HG03060 (cell line): Measurements from ENCODE around the gene ACTBL2.
A peak's percentile ranks its signal among the peaks of the same experiment; 100 is the strongest.

Source experiments
- ATAC-seq: cut with Tn5 transposase; IDR thresholded peaks from one replicate; pipeline ENCODE4 v1.9.1; 2021; ENCODE audit warnings: low read depth, moderate number of reproducible peaks; ENCODE audit not compliant: unreplicated experiment

ACTBL2 gene

DNA sequence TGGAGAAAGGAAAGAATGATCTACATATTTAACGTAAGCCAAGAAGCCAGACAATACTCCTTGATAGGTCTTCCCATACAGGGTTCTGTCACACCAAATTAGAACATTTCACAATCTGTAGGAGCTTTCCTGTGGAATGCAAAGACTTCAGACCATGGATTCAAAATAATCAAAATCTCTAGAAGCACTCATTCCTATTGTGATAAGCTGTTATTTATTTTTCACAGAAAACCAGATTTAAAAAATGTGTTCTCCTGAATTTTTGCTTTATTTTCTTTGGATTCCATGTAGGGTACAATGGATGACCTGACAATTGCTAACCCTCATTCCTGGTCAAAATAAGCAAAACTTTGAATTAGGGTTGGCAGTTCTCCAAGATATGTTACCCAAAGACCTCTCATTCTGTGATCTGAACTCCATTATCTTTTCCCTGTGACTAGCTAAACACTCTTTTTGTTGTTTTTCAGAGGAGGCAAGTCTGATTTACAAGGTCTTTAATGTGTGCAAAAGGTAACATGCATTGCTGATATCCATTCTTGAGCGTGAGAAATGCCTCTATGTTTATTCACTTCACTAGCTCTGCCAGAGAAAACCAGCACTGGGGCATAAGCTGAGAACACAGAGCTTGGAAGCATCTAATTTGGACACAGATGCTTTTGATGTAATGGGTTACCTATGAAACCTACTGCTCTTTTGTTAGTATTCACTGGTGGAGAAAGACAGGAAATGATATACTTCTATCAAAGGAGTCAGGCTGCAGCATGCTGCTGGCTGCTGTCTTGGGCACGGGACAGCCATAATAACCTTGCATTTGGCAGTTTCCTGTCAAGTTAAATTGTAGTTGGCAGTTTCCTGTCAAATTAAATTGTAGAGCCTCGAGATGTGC, 31.4 kb downstream of the ACTBL2 start:
- peak; percentile 50 for ATAC-seq

DNA sequence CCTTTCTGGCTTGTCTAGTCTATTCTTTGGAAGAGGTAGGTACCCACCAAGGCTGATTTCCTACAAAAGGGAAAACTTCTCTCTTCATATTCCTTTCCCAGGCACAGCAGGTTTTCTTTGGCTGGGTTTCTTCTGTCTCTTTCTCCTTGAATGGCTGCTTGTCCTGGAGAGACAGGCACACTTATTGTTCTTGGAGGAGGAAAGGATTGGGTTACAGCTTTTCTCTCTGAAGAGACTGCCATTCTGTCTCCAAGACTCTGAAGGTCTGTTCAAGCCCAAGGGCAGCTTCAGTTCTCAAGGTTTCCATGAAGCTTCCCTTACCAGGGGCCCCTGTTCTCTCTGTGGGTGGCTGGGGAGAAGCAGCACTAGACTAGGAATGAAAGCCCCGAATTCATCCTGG, 33.9 kb downstream of the ACTBL2 start:
- ATAC-seq: no peak

DNA sequence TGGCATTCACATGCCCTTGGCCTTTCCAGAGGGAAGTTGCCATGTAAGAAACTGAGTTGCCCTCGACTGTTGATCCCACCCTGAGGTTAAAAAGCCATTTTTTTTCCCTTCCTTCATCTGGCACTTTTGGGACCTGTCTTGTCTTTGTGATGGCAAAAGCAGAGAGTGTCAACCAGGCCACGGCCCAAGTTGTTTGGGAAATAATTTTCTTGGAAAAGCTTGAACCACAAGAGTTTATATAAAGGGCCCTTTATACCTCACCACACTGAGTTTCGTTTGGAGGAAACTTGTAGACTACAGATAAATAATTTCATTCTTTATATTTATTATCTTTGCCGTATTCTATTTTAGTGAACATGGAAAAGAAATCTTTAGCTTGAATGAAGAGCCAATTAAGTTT, 34.3 kb downstream of the ACTBL2 start:
- ATAC-seq: no peak

DNA sequence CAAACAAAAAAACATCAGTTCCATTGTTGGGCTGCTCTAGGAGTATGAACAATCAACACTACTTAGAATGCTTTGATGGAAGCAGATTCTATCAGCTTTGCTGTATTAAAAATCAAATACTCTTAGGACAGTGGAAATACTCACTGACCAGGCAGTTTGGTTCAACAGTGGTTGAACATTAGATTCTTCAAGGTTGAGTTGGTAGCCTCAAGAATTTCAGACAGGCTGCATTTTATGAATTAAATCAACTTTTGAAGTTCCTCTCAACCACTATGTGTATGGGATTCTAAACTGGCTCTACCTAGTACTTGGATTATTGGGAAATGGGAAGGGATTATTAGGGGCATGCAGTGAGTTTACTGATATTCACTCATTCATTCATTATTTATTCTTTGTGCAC, 35.0 kb downstream of the ACTBL2 start:
- no peak for ATAC-seq

DNA sequence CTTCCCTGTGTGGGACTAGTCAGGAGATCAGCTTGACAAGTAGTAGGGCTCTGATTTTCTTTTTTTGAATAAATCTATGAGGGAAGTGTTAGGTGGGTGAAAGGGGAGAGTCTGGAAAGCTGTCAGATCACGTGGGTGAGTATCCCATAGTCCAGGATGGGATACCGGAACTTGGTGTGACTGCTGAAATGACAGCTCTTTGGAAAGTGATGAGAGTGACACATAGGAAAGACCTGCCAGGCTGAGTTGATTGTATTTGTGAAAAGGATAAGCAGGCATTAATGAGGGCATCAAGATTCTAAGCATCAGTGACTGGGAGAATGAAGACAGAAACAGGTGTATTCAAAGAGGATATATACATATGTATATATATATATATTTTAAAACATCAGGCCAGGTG, 35.6 kb downstream of the ACTBL2 start:
- no peak for ATAC-seq

DNA sequence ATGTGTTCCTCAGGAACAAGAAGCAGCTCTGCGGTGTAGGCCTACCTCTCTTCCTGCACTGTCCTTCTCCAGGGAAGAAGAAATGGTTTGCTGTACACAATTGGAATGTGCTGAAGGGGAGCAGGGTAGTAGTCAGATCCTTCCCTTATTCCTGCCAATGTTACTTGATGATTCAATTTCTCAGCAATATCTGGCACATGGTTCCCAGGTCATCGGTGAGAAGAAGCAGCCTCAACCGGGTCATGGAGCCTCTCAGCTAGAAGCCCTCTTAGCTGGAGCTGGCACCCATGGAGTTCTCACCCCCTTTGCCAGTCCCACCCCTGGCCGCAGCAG, 36.9 kb downstream of the ACTBL2 start:
- no peak for ATAC-seq

DNA sequence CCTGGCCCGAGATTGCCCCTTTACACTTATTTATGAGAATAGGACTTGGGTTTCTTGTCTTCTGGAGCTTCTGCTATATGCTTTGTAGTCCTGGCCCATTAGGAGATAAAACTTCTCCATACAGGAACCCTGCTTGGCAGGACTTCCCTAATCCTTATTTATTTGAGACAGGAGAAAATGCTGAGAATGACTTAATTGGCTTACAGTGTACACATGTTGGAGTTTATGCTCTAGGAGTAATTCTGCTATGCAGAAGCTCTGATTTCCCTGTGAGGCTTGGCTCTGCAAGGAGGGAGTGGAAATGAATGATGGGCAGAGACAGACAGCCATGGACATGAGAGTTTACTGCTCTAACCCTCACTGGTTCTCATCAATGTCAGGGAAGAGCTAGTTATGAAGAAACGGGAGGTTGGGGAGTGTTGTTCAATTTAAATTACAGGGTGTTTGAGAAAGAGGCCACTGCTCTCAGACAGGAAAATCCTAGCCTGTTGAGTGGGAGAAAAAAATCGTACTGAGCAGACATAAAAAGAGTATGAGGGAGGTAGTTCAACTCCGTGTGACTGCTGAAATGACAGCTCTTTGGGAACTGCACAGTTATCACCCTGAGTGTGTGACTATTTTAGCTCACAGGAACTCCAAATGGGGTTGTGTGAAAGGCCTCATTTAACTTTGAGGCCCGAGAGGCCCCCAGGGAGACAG, 37.5 kb downstream of the ACTBL2 start:
- ATAC-seq: no peak

DNA sequence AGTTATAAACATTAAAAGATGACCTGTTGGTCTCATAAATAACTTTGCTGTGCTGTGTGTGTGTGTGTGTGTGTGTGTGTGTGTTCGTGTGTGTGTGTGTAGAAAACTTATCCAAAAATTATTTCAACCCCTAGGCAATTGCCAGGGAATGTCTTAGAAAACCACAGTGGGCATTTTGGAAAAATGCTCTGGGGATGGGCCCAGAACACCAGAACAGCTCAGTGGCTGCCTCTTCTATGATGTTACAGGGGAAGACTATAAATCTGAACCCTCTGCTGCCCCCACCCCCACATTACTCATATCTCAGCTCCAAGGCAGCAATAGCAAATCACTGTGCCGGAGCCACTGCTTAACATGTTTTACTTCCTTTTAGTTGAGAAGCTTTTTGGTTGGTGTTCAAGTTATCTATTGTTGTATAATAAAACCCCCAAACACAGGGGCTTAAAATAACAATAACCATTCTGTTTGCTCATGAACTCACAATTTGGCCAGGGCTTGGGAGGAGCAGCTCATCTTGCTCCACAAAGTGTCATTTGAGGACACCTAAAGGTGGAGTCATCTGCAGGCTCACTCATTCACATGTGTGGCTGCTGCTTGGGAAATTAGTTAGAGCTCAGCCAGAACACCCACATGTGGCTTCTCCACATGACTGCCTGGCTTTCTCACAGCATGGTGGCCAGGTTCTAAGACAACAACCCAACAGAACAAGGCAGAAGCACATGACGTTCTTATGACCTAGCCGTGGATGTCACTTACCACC, 40.4 kb downstream of the ACTBL2 start:
- peak; percentile 66 for ATAC-seq

DNA sequence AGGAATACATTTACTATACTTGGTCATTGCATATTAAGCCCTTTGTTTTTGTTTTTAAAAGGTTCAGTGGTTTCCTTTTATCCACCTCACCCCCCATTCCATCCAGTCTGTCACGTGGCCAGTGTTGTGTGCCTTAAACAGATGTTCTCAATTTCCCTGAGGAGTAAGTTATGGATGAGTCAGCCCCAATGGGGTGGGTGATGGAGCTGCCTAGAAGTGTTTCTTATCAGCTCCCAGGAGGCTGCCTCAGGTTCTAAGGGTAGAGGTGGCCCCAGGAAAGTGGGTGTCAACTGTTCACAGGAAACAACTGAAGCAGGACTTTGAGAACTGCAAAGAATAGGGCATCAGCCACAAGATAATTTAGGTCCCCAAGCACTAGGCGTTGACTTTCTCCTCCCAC, 41.1 kb downstream of the ACTBL2 start:
- ATAC-seq: no peak

DNA sequence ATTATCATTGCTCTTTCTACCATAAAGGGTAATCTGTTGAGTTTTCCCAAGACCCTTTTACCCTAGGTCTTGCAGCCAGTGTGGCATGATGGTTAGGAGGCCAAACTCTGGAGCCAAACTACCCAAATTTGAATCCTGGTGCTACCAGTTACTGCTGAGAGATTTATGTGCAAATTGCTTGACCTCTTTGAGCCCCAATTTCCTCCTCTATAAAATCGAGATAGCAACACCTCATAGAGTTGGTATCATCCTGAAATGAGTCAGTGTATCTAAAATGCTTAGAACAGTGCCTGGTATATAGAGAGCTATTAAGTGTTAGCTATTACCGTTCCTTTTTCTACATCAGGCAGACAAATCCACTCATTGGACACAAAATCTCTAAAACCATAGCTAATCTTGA, 43.0 kb downstream of the ACTBL2 start:
- no peak for ATAC-seq

DNA sequence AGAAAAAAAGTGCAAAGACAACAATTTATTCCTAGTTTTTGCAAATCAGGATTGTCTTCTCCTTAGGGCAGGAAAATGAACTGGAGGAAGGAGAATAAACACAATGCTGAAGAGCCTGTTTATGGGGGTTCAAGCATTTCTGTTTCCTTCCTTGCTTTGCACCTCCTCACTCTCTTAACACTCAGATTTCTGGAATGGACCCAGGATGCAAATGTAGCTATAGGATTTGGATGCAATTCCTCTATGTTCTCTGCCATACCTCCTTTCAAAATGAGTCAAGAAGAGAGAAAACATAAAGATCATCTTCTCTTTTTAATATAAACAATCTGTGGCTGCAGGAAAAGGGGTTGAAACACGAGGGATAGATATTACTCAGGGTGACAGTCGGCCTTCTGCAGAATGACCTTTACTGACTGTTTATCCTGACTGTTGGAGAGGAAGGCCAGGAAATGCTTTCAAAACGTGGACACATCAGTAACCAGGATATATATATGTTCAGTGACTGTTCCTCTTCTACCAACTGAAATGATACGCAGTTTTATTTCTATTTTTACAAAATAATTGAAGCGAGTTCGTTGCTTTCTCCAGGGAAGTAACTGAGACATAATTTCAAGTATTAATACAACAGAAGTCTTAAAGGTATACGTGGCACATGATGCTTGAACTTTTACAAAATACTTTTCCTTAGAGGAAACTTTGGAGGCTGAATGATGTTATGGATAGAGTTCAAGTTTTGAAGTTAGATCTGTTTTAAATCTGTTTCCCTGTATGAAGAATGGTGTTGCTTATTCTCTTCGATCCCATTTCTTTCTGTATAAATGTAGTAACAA, 44.4 kb downstream of the ACTBL2 start:
- ATAC-seq: no peak

DNA sequence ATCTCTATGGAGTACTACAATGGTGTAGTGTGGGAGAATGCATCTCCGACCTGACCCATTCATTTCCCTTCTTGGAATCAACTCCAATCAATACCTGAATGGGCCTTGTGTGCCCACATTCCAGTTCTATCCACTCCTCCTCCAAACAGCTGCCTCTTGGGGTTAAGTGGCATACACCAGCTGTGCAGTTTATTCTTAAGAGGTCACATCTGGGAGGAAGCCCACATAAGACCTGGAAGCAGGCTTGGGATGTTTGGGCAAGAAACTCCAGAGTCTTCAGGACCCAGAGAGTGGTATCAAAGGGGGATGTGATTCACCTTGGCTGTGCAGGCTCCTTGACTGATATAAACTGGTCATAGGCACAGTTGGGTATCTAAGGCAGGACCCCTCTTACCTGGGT, 46.0 kb downstream of the ACTBL2 start:
- no peak for ATAC-seq

DNA sequence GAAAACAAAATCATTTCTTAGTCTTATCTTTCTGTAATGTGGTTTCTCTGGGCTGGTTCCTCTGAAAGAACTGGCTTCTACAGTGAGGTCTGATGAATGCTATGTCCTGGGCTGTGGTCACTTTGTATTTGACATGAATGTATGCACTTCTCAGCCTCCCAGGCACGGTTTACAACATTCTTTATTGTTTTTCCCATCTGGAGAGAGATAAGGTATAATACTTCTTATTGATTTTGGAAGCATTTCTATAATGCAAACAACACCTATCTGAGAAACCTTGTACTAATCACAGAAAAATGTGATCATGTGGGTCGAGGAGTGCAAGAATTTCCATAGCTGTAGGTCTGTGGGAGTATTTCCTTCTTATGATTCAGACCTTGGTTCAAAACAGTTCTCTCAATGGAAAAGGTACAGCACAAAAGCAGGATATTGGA, 46.9 kb downstream of the ACTBL2 start:
- ATAC-seq: no peak

DNA sequence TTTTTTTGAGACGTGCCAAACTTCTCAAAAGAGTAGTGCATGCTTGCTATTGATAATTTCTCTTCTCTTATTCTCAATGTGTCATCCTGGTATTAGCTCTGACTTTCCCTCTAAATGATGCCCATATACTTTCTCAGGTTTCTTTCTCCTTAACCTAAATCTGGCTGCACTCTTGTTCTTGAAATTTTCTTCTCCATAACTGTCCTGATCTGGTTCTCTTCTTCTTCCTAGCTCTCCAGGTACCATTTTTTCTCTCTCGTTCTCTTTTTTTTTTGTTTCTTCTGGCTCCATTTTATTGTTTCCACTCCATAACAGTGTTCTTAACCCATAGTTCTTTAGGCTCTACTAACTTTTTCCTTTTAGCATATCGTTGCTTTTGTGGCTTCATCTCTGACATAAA, 47.9 kb downstream of the ACTBL2 start:
- no peak for ATAC-seq

DNA sequence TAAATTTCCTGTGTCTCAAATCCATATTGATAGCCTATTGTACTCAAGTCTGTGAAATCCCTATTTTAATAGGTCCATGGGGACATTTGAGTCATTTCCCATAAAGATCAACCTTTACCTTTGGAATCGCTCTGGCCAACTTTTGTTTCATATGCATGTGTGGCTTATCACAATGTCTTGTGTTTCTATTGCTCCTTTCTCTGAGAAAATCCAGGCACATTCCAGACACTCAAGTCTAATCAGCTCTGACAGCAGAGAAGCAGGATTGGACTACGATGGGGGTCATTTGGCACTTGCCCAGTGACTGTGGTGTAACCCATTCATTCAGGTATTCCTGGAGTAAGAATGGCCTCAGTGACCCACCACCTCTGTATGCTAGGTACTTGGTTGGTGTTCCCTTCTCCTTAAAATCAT, 48.4 kb downstream of the ACTBL2 start:
- no peak for ATAC-seq

DNA sequence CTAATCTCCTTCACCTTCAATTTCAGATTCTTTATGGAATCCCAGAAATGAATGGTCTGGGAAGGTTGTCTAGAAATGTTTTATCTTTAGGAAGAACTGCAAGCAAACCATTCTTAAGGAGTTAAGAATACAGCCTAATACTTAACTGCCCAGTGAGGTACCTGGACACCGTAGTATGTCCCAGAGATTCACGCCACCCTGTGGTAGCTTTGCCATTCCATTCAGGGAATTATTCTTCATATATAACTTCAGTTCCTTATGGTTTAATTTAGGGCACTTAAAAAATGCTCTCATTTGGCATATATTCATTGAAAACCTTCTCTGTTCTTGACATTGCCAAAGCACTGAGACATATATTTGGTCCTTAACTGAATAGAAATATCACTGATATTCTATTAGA, 49.7 kb downstream of the ACTBL2 start:
- ATAC-seq: no peak

DNA sequence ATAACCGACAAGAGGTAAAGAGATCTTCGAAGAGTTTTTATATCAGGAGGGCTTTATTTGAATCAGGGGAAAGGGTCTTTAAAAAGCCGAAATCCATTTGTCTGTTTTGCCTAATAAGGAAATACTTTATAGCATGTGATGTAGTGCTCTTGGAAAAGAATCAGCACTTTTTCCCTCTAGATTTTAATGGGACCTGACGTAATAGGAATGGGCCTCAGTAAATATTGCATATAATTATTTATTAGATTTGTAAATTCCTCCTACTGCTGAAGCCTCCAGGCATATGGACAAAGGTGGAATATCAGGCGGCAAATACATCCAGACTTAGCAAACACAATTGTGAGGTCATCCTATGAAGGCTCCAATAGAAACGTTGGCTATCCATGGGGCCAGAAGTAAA, 50.9 kb downstream of the ACTBL2 start:
- ATAC-seq: no peak
